Liver (tissue), 3 donors: ENCODE data around the gene PIMREG.

Experiments used
- CTCF ChIP-seq: fragments of 150-350 bp; IDR thresholded peaks from 2 replicates; pipeline ENCODE4 v1.5.1; 2017; ENCODE audit warnings: improper control_type of control experiment, low read depth, low read length; ENCODE audit not compliant: missing input control
- GABPA ChIP-seq, 2 donors: IDR thresholded peaks in 1 of 2; conservative IDR thresholded peaks in 1 of 2; 2 replicates each; pipeline ENCODE4 v1.6.1; 2016; ENCODE audit warnings: antibody characterized with exemption in 2 of 2, mild to moderate bottlenecking in 1 of 2, moderate library complexity in 1 of 2
- MAX ChIP-seq: IDR thresholded peaks from 2 replicates; pipeline ENCODE4 v1.6.1; 2016; ENCODE audit warnings: antibody characterized with exemption
- RAD21 ChIP-seq, 2 donors: IDR thresholded peaks; 2 replicates each; pipeline ENCODE4 v1.6.1; 2016; ENCODE audit warnings: antibody characterized with exemption in 2 of 2, mild to moderate bottlenecking in 2 of 2
- donor health status: healthy.
- donor health status: healthy.

GRCh38 chr17:6473128-6473767 lies 29.0 kb downstream of the PIMREG start:
- TF ChIP-seq MAX, result no peak
- TF ChIP-seq CTCF, result peak; percentile 89
- TF ChIP-seq RAD21 (IDR thresholded peaks at IDR 0.05), result peak; percentile 75 to 89
- TF ChIP-seq GABPA (IDR thresholded peaks at IDR 0.05 in 1 of 2, conservative IDR thresholded peaks at IDR 0.05 in 1 of 2), result no peak
